Common myeloid progenitor, CD34-positive (primary cell): ENCODE results near the gene TSPAN8.
"Not testable (repeated sequence)": the region's sequence is repeated elsewhere in the genome, so short reads cannot be mapped to it uniquely, and the experiment has no call there.

Source experiments
- CTCF ChIA-PET: fragments of 350-600 bp; sonication (Branson Sonifier 250); formaldehyde crosslinking; loops from one replicate; lab custom pipeline; 2021; ENCODE audit warnings: antibody characterized with exemption; lab: Charles Lee
- POLR2A ChIA-PET: fragments of 350-600 bp; sonication (Branson Sonifier 250); formaldehyde crosslinking; loops from one replicate; lab custom pipeline; 2021; ENCODE audit warnings: antibody characterized with exemption; lab: Charles Lee
- DNase-seq, 3 donors: peaks; one replicate each; pipeline versions ENCODE4 v3.0.0 to v3.0.0-alpha.2; 2013
- H3K27ac ChIP-seq, 2 experiments: 1 replicate in 1 of 2; 2 replicates in 1 of 2; pipeline ENCODE4 v1.7.0; 2013; ENCODE audit warnings: inconsistent platforms in 2 of 2, low read length in 2 of 2, mild to moderate bottlenecking in 2 of 2, low read depth in 1 of 2, moderate library complexity in 1 of 2; ENCODE audit not compliant: severe bottlenecking in 2 of 2, insufficient read depth in 1 of 2, poor library complexity in 1 of 2
- H3K27me3 ChIP-seq, 5 experiments: replicated peaks in 2 of 5; 1 replicate in 3 of 5; 2 replicates in 2 of 5; pipeline versions ENCODE4 v1.6.1 to v1.7.0; 2013; ENCODE audit warnings: low read length in 4 of 5, mild to moderate bottlenecking in 2 of 5, moderate library complexity in 2 of 5, inconsistent platforms in 1 of 5; ENCODE audit not compliant: insufficient read depth in 5 of 5, control insufficient read depth in 4 of 5
- H3K36me3 ChIP-seq, 4 experiments: 1 replicate in 2 of 4; 2 replicates in 2 of 4; pipeline versions ENCODE4 v1.6.1 to v1.7.0; 2013; ENCODE audit warnings: low read length in 3 of 4, control low read depth in 1 of 4, mild to moderate bottlenecking in 1 of 4; ENCODE audit not compliant: control insufficient read depth in 4 of 4, insufficient read depth in 4 of 4
- H3K4me1 ChIP-seq, 4 experiments: 1 replicate in 3 of 4; 2 replicates in 1 of 4; pipeline versions ENCODE4 v1.6.1 to v1.7.1; 2013; ENCODE audit warnings: low read length in 3 of 4, mild to moderate bottlenecking in 3 of 4, control low read depth in 1 of 4, inconsistent platforms in 1 of 4, moderate library complexity in 1 of 4; ENCODE audit not compliant: control insufficient read depth in 4 of 4, insufficient read depth in 4 of 4; ENCODE audit errors: control extremely low read depth in 1 of 4
- H3K4me3 ChIP-seq, 7 experiments: 1 replicate in 4 of 7; 2 replicates in 3 of 7; pipeline versions ENCODE4 v1.5.1 to v1.7.0; 2013; ENCODE audit warnings: mild to moderate bottlenecking in 7 of 7, low read length in 6 of 7, moderate library complexity in 6 of 7, inconsistent platforms in 2 of 7, low read depth in 2 of 7, control low read depth in 1 of 7; ENCODE audit not compliant: insufficient read depth in 4 of 7, control insufficient read depth in 1 of 7; ENCODE audit errors: extremely low read depth in 1 of 7
- H3K9me3 ChIP-seq, 5 experiments: 1 replicate in 4 of 5; 2 replicates in 1 of 5; pipeline versions ENCODE4 v1.6.1 to v1.7.1; 2013; ENCODE audit warnings: low read length in 4 of 5, mild to moderate bottlenecking in 2 of 5, inconsistent platforms in 1 of 5, low read depth in 1 of 5, moderate library complexity in 1 of 5; ENCODE audit not compliant: control insufficient read depth in 4 of 5, insufficient read depth in 2 of 5; ENCODE audit errors: control extremely low read depth in 1 of 5
- WGBS: methylation state at CpG from one replicate; pipeline ENCODE4 v1.1.5; 2013; ENCODE audit not compliant: insufficient coverage; 5-methylcytosine and 5-hydroxymethylcytosine counted together

The TSPAN8 gene

DNA sequence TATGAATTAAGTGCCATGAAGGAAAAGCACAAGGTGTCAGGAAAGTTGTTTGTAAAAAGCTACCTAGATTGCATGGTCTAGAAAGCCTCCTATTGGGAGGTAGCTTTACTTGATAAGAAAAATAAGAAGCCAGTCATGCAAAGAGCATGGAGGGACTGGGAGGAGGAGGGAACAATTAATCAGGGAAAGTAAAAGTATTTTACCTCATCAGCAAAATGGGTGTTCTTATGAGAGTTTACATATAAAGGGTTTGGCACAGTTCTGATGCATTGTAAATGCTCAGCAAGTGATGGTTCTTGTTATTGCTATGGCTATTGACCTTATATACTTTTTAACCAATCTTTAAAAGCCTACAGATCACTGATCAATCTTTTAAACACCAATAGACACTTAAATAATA, 17.0 kb upstream of the TSPAN8 start:
- Histone ChIP-seq H3K4me1 (no peaks in the 10 kb centered on the region), H3K9me3 (no peaks in the 10 kb centered on the region), H3K36me3 (no peaks in the 10 kb centered on the region), H3K27me3 (peaks cover 0 to 2% (median 0%) of the 10 kb centered on the region in 5 experiments), H3K4me3 (no peak overlapping the region), H3K27ac (no peak overlapping the region)
- CTCF ChIA-PET = no interaction called here
- no peak for DNase-seq
- POLR2A ChIA-PET = no interaction called here

- Histone ChIP-seq H3K4me3 (no peak overlapping the region), H3K4me1 (no peaks in the 10 kb centered on the region), H3K27ac (no peak overlapping the region), H3K36me3 (no peaks in the 10 kb centered on the region), H3K27me3 (peaks cover 0 to 2% (median 0%) of the 10 kb centered on the region in 5 experiments), H3K9me3 (no peaks in the 10 kb centered on the region)
- DNase-seq = no peak
- WGBS = 67% methylated on average over 1 of the region's 1 CpG
- ChIA-PET POLR2A (no interaction called here), CTCF (no interaction called here)
These were observed 16.3 kb upstream of the TSPAN8 start for GRCh38 chr12:71174146-71174545.

DNA sequence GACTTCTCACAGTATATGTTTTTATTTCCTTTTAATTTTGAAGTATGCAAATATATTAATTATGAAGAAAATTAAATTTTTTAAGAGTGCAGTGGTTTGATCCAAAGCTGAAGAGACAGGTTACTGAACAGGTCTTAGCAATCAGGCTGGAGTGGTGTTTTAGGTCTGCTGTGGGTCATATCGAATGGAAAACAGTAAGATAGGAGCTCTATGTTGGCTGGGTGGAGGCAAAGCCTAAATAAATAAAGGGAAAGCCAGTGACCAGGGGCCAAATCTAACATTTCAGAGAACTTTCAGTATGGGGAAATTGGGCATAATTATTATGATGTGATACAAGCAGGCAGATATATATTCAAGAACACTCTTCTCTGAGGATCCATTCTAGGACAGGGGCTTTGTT, 12.7 kb upstream of the TSPAN8 start:
- ChIA-PET POLR2A (interaction anchor here (0.6 kb wide), 1 partner anchor 1052 kb away, joined by 3 read pairs; no protein-coding TSS in a partner anchor), CTCF (no interaction called here)
- Histone ChIP-seq H3K4me3 (no peak overlapping the region), H3K36me3 (no peaks in the 10 kb centered on the region), H3K9me3 (peaks cover 0 to 1% (median 0%) of the 10 kb centered on the region in 5 experiments), H3K27ac (no peak overlapping the region), H3K4me1 (no peaks in the 10 kb centered on the region), H3K27me3 (no peaks in the 10 kb centered on the region)
- no peak for DNase-seq
- WGBS = 90% methylated on average over 1 of the region's 1 CpG

DNA sequence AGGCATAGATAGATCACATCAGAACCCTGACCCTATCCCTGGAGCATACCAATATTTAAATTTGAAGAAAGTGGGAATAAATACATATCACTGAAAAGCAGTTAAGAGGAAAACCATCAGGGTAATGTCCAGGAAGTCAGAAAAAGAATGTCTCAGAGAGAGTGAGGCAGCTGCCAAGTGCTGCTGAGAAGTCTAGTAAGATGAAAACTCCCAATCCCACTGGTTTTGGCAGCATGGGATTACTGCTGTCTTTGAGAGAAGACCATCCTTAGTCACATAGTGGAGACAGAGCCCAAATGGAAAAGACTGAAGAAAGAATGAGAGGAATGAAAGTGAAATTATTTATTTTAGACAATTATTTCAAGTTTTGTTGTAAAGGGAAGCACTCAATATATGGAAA, 11.5 kb upstream of the TSPAN8 start:
- H3K4me1 ChIP-seq = no peaks in the 10 kb centered on the region
- peaks cover 0 to 1% (median 0%) of the 10 kb centered on the region in 5 experiments for H3K9me3 ChIP-seq
- H3K36me3 ChIP-seq = no peaks in the 10 kb centered on the region
- CTCF ChIA-PET = no interaction called here
- H3K27ac ChIP-seq = no peak overlapping the region
- POLR2A ChIA-PET = no interaction called here
- H3K27me3 ChIP-seq = no peaks in the 10 kb centered on the region
- no peak for DNase-seq
- H3K4me3 ChIP-seq = no peak overlapping the region

- ChIA-PET CTCF (interaction anchor here (0.6 kb wide), 1 partner anchor 27 kb away, joined by 3 read pairs; no protein-coding TSS in a partner anchor), POLR2A (no interaction called here)
- Histone ChIP-seq H3K9me3 (peaks cover 0 to 1% (median 0%) of the 10 kb centered on the region in 5 experiments), H3K27ac (no peak overlapping the region), H3K27me3 (peaks cover 0 to 3% (median 0%) of the 10 kb centered on the region in 5 experiments), H3K4me1 (no peaks in the 10 kb centered on the region), H3K36me3 (no peaks in the 10 kb centered on the region), H3K4me3 (no peak overlapping the region)
- WGBS = 91% methylated on average over 2 of the region's 4 CpGs
- no peak for DNase-seq
These were observed 9.2 kb upstream of the TSPAN8 start for GRCh38 chr12:71166862-71167496.

DNA sequence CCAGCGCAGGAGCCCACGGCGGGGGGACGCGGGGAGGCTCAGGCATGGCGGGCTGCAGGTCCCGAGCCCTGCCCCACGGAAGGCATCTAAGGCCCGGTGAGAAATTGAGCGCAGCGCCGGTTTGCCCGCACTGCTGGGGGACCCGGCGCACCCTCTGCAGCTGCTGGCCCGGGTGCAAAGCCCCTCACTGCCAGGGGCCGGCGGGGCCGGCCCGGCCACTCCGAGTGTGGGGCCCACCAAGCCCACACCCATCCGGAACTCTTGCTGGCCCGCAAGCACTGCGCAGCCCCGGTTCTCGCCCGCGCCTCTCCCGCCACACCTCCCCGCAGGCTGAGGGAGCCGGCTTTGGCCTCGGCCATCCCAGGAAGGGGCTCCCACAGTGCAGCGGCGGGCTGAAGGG, 8.5 kb upstream of the TSPAN8 start:
- Histone ChIP-seq H3K27ac (no peak overlapping the region), H3K4me1 (no peaks in the 10 kb centered on the region), H3K9me3 (peaks cover 0 to 1% (median 0%) of the 10 kb centered on the region in 5 experiments), H3K36me3 (no peaks in the 10 kb centered on the region), H3K4me3 (no peak overlapping the region), H3K27me3 (peaks cover 0 to 3% (median 0%) of the 10 kb centered on the region in 5 experiments)
- CTCF ChIA-PET = no interaction called here
- 95% methylated on average over 27 of the region's 34 CpGs for WGBS
- DNase-seq = no peak
- POLR2A ChIA-PET = no interaction called here

DNA sequence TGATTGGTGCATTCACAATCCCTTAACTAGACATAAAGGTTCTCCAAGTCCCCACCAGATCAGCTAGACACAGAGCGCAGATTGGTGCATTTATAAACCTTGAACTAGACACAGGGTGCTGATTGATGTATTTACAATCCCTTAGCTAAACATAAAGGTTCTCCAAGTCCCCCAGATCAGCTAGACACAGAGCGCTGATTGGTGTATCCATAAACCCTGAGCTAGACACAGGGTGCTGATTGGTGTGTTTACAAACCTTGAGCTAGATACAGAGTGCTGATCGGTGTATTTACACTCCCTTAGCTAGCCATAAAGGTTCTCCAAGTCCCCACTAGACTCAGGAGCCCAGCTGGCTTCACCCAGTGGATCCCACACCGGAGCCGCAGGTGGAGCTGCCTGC, 8.0 kb upstream of the TSPAN8 start:
- DNase-seq, H3K4me1 ChIP-seq, H3K27me3 ChIP-seq, H3K36me3 ChIP-seq, H3K27ac ChIP-seq, CTCF ChIA-PET, H3K9me3 ChIP-seq, H3K4me3 ChIP-seq: not testable (repeated sequence)
- POLR2A ChIA-PET = interaction anchor here (0.6 kb wide), 1 partner anchor 26 kb away, joined by 3 read pairs; no protein-coding TSS in a partner anchor
- WGBS = 100% methylated on average over 3 of the region's 5 CpGs
